NOMO-1 (cell line): ENCODE data around the gene STK25.
"Not testable (repeated sequence)": the region's sequence is repeated elsewhere in the genome, so short reads cannot be mapped to it uniquely, and the experiment has no call there.

Experiments
- DNase-seq, 2 experiments: peaks; one replicate each; lab custom pipeline; 2025; ENCODE audit not compliant: unreplicated experiment in 2 of 2; lab: John Stamatoyannopoulos, UW

Gene STK25

DNA sequence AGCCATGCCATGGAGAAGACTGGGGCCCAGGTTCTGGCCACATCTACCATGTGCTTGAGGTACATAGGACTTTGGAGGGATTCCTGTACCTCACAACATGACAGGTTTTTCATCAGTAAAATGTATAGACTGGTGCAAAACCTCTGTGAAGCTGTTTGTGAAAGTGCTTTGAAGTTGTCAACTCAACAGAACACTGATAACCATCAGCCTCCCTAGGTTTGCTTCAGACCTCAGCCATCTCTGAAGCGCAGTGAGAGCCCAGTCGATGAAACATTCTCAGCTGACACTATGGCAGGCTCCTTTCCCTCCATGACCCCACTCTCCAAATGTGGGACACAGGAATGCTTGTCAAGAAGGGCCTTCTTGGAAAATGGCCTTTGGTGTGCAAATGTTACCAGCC is 38.6 kb downstream of the STK25 start:
- no peak for DNase-seq

GRCh38 chr2:241468476-241468781 is 40.0 kb downstream of the STK25 start:
- DNase-seq = no peak

- no peak for DNase-seq
Measured at GRCh38 chr2:241467777-241468475, 40.5 kb downstream of the STK25 start.

GRCh38 chr2:241466230-241466629 is 42.2 kb downstream of the STK25 start:
- DNase-seq = no peak

- no peak for DNase-seq
Measured at GRCh38 chr2:241465543-241465942, 42.8 kb downstream of the STK25 start.

GRCh38 chr2:241463276-241464135 is 44.9 kb downstream of the STK25 start:
- DNase-seq = no peak

GRCh38 chr2:241461693-241462677 is 46.4 kb downstream of the STK25 start:
- DNase-seq = no peak

DNA sequence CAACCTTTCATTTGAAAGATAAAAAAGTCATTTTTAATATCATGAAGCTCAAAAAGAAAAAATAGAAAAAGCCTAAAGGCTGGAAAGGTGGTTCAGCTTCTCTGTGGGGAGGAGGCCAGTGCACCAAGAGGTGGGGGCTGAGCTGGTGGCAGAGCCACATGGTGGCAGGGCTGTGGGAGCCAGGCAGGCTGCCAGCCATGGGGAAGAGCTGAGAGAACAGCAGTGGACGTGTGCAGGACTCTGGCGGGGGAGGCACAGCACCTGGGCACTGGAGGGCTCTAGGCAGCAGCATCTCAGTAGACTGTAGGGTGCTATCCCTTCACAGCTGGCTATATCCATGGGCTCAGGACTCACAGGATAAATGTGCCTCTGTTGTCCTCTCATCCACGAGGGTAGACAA is 47.8 kb downstream of the STK25 start:
- DNase-seq = no peak

DNA sequence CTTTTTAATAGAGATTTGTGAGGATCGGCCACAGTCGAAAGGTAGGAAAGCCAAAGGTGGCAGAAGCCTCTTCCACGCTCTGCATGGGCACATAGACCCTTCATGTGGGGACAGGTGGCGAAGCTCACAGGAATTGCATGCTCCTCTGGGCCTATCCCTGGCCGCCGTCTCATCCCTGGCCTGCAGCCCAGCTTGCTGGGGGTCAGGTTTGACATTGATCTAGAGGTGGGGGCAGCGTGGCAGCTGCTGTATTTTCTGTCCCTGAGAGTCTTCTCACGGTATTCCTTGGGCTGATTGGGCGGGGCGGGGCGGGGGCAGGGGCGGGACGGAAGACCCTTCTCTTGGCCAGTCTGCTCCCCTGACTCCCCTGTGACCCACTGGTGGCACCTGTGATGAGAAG is 48.9 kb downstream of the STK25 start:
- no peak for DNase-seq

- no peak for DNase-seq
Measured at GRCh38 chr2:241458687-241459086, 49.7 kb downstream of the STK25 start.

GRCh38 chr2:241456546-241456945 is 51.8 kb downstream of the STK25 start:
- DNase-seq = no peak

GRCh38 chr2:241454837-241455485 is 53.4 kb downstream of the STK25 start:
- DNase-seq = peak in 1 of 2 experiments; percentile 7

- peak; percentile 6 to 11 for DNase-seq
Measured at GRCh38 chr2:241453919-241454318, 54.5 kb downstream of the STK25 start.

DNA sequence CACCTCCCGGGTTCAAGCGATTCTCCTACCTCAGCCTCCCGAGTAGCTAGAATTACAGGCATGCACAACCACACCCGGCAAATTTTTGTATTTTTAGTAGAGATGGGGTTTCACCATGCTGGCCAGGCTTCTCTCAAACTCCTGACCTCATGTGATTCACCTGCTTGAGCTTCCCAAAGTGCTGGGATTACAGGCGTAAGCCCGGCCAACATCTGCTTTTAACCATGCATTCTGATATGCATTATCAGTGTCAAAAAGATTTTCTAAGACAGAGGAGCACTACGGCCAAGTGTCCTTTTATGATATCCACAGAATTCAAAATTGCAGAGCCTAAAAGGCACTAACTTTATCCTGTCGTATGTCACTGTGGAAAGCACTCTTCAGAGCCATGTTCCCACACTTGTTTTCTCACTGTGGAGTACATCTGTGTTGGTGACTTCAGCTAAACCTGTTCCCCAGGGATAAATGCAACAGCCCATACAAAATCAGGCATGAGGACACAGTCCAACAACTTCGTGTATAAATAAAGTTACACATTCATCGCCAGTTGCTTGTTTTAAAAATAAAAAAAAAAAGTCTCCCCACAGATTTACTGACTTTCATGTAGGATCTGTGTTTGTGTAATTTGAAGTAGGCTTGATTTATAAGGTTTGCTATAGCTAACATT is 56.4 kb downstream of the STK25 start:
- no peak for DNase-seq

GRCh38 chr2:241450092-241450491 is 58.3 kb downstream of the STK25 start:
- not testable (repeated sequence) for DNase-seq

- DNase-seq = no peak
Measured at GRCh38 chr2:241445426-241445825, 63.0 kb downstream of the STK25 start.

DNA sequence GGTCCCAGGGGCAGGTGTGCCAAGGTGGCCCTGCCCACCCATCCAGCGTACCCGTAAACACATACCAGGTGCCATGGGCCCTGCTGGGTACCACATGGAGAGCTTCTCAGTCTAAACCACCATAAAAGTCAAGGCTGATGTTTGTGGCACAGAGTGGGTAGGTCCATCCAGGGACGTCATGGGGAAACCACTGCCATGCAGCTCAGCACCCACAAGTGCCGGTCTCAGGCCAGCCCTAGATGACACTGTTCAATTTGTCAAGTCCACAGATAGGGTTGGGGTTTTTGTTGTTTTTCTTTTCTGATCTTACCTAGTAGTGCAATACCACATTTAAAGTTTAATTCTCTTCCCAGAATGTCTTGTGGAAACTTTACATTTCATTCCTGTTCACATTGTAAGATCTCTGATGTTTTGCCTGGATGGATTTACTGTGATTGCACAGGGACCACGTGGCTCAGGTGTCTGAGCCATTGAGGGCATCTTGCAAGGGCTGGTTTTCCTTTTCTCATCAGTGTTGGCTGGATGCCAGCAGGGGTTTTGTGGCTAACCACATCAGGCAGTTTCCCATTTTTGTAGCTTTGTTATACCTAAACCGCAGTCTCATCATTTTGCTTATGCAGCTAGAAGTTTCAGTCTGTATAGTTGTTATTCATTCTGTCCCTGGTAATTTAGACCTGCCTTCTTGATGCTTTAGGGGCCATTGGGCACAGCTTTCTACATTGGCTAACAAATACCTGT is 64.7 kb downstream of the STK25 start:
- DNase-seq = peak; percentile 73 to 82
